ENCODE data around the gene IST1.
A peak's percentile ranks its signal among the peaks of the same experiment; 100 is the strongest.
"Not testable (repeated sequence)": the region's sequence is repeated elsewhere in the genome, so short reads cannot be mapped to it uniquely, and the experiment has no call there.

Gene IST1

GRCh38 chr16:71882505-71883167 lies 12.7 kb upstream of the IST1 start:
- peak; percentile 63 for DNase-seq

GRCh38 chr16:71883168-71883848 lies 12.0 kb upstream of the IST1 start:
- peak; percentile 12 for DNase-seq

GRCh38 chr16:71883849-71884638 lies 11.3 kb upstream of the IST1 start, which contains the start of gene ZNF821:
TSS of gene ZNF821 (minus strand) at chr16:71884182. CDS start at chr16:71879946, 4,236 bp downstream.
- DNase-seq: peak; percentile 51

- DNase-seq: no peak
Observed at GRCh38 chr16:71885261-71885650, 10.1 kb upstream of the IST1 start.

GRCh38 chr16:71889147-71889546 lies 6.2 kb upstream of the IST1 start:
- no peak for DNase-seq

GRCh38 chr16:71893888-71894228 lies 1.5 kb upstream of the IST1 start:
- no peak for DNase-seq

DNA sequence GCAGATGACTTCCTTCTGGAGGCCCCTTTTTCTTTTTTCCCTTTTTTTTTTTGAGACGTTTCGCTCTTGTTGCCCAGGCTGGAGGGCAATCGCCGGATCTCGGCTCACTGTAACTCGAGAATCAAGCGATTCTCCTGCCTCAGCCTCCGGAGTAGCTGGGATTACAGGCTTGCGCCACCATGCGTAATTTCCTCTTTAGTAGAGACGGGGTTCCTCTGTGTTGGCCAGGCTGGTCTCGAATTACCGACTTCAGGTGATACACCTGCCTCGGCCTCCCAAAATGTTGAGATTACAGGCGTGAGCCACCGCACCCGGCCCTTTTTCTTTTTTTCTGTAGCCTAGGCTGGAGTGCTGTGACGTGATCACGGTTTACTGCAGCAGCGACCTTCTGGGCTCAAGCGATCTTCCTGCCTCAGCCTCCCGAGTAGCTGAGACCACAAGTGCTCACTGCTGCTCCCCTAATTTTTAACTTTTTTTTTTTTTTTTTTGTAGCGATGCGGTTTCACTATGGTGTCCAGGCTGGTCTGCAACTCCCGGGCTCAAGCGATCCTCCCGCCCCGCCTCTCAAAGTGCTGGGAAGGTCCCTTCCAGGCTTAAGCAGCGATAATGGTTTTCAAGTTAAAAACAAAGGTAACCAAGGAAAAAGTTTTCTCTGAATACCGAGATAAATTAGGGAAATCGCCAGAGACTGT lies 956 bp upstream of the IST1 start:
- peak; percentile 27 for DNase-seq

- DNase-seq: peak; percentile 45
Observed at GRCh38 chr16:71895679-71896365, 491 bp downstream of the IST1 start.

DNA sequence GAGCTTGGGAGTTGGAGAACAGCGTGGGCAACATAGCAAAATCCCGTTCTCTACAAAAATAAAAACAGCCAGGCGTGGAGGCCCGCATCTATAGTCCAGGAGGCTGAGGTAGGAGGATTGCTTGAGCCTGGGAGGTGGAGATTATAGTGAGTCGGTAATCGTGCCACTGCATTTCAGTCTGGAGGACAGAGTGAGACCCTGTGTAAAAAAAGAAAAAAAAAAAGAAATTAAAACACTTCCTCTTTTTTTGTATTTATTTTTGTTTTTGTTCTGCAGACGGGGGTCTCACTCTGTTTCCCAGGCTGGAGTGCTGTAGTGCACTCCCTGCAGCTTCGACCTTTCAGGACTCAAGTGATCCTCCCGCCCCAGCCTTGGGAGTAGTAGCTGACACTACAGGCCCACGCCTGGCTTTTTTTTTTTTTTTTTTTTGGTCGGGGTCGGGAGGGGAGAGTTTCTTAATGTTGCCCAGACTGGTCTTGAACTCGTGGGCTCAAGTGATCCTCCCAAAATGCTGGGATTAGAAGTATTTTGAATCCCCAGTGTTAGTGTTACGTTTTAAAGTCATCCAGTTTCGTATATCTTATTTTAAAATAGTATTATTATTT lies 1.5 kb downstream of the IST1 start:
- DNase-seq: no peak

- DNase-seq: no peak
Observed at GRCh38 chr16:71899171-71899570, 3.8 kb downstream of the IST1 start.

DNA sequence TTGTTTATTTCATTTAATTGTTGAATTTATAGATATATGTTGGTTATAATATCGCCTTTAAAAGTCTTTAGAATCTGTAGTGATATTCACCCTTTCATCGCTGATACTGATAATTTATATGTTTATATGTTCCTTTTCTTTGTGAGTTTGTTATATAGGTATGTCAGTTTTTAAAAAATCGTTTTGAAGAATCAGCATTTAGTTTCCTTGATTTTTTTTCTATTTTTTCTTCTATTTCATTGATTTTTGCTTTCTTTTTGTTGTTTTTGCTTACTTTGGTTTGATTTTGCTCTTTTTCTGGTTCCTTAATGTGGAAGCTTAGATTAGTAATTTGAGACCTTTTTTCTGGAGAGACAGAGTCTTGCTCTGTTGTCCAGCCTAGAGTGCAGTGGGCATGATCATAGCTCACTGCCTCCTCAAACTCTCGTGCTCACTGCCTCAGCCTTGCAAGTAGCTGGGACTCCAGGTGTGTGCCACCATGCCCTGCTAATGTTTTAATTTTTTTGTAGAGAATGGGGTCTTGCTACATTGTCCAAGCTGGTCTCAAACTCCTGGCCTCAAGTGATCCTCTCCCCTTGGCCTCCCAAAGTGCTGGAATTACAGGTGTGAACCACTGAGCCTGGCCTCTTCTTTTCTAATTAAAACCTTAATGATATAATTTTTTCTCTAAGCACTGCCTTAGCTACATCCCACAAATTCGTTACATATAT lies 7.5 kb downstream of the IST1 start:
- DNase-seq: no peak

DNA sequence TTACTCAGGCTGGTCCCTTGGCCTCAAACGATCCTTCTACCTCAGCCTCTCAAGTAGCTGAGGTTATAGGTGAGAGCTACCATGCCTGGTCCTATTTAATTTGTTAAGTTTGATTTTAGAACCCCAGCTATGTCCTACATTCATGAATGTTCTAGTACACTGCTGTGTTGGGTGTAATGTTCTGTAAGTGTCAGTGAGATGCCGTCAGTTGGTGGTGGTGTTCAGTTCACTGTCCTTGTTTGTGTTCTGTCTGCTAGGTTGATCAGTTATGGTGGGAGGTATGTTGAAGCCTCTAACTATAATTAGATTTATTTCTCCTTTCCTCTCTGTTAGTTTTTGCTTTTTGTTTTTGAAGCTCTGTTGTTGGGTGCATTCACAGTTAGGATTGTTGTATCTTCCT lies 8.3 kb downstream of the IST1 start:
- DNase-seq: no peak

- DNase-seq: no peak
Observed at GRCh38 chr16:71904239-71904638, 8.9 kb downstream of the IST1 start.

- not testable (repeated sequence) for DNase-seq
Observed at GRCh38 chr16:71905765-71906164, 10.4 kb downstream of the IST1 start.

DNA sequence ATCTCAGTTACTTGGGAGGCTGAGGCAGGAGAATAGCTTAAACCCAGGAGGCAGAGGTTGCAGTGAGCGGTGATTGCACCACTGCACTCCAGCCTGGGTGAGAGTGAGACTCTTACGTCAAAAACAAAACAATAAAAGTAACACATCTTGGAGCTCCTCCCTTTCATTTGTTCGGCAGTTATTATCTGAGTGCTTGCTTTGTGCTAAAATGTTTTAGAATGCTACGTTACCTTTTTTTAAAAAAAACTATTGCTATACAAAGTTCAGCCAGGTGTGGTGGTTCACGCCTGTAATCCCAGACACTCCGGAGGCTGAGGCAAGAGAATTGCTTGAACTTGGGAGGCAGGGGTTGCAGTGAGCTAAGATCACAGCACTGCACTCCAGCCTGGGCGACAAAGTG lies 15.8 kb downstream of the IST1 start:
- no peak for DNase-seq

- DNase-seq: no peak
Observed at GRCh38 chr16:71912534-71913275, 17.4 kb downstream of the IST1 start.

DNA sequence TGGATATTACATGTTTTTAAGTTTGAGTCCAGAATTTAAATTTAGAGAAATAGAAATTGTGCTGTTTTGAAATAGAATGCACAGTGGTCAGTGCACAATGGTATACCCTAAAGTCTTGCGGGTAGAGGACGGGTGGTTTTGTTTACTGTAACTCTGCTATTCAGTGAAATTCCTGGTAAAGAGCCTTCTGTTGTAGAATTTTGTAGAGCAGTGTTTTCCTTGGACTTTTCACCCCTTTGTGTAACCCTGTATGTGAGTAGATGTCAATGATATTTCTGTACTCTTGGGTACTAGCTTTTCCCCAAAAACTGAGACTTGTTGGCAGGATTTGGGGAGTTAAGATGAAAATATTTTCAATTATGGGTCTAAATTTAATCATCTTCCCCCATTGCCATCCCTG lies 19.5 kb downstream of the IST1 start:
- DNase-seq: no peak

DNA sequence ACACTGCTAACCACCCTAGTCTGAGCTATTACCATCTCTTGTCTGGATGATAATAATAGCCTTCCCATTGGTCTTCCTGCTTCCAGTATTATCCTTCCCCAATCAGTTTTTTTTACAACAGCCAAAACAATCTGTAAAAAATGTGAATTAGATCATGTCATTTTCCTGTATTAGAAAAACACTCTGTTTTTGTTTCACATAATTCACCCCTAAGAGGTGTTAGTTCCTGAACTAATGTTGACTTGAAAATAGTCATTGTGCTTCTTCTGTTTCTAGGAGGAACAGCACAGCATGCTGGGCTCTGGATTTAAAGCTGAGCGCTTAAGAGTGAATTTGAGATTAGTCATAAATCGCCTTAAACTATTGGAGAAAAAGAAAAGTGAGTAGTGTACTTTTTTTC lies 20.0 kb downstream of the IST1 start:
- DNase-seq: no peak

- DNase-seq: no peak
Observed at GRCh38 chr16:71916397-71916920, 21.1 kb downstream of the IST1 start.

GRCh38 chr16:71917900-71918299 lies 22.6 kb downstream of the IST1 start:
- DNase-seq: no peak

- DNase-seq: no peak
Observed at GRCh38 chr16:71919035-71919434, 23.7 kb downstream of the IST1 start.

All from NCI-H510A treated with DMSO at 0.1 percent for 48 hours (cell line).